Spleen (tissue), 7 donors: ENCODE data around the gene PIP4K2B.

Experiments used
- CTCF ChIP-seq, 11 experiments: fragments of 200-600 bp in 7 of 11; fragments of 450-650 bp in 4 of 11; sonication (generic) in 4 of 11; IDR thresholded peaks in 8 of 11; conservative IDR thresholded peaks in 3 of 11; 1 replicate in 7 of 11; 2 replicates in 4 of 11; pipeline versions ENCODE4 v1.4.0 to v1.8.0; 2016 to 2021; ENCODE audit warnings: antibody characterized with exemption in 11 of 11, inconsistent platforms in 4 of 11, mild to moderate bottlenecking in 1 of 11
- POLR2A ChIP-seq, 3 donors: fragments of 450-650 bp; IDR thresholded peaks; one replicate each; pipeline ENCODE4 v1.5.1; 2017; ENCODE audit warnings: antibody characterized with exemption in 3 of 3, mild to moderate bottlenecking in 1 of 3
- POLR2AphosphoS5 ChIP-seq, 3 donors: sonication (generic); formaldehyde crosslinking; IDR thresholded peaks; one replicate each; pipeline ENCODE4 v1.5.1; 2017; ENCODE audit warnings: antibody characterized with exemption in 3 of 3
- donor health status: DM: no; HTN: no; CAD: no; lungs with moderate emphysema.
- donor health status: DM: no; HTN: no; CAD: no.
- donor health status: DM: no; HTN: no; CAD: no.

GRCh38 chr17:38768417-38768816 lies 30.9 kb downstream of the PIP4K2B start:
- TF ChIP-seq POLR2A (IDR thresholded peaks at IDR 0.05) (no peak), CTCF (IDR thresholded peaks at IDR 0.05 in 8 of 11, conservative IDR thresholded peaks at IDR 0.05 in 3 of 11) (no peak), POLR2AphosphoS5 (IDR thresholded peaks at IDR 0.05) (no peak)
